Activated CD4-positive, alpha-beta memory T cell treated with anti-CD3 and anti-CD28 coated beads, Interleukin-2, amount 10 ng/mL, durations not matched to agents 7 days and 5 days (primary cell): ENCODE measurements around the gene MANSC1. TPM values are rescaled to one million over a fixed set of nuclear protein-coding genes. Genes with fewer than 3 reads are reported as not detected.
"Not testable (repeated sequence)": the region's sequence is repeated elsewhere in the genome, so short reads cannot be mapped to it uniquely, and the experiment has no call there.

ENCODE experiments used
- CTCF ChIA-PET: fragments of 350-600 bp; sonication (Branson Sonifier 250); formaldehyde crosslinking; loops from one replicate; lab custom pipeline; 2021; ENCODE audit warnings: antibody characterized with exemption, inconsistent platforms; lab: Charles Lee
- POLR2A ChIA-PET: fragments of 350-600 bp; sonication (Branson Sonifier 250); formaldehyde crosslinking; loops from one replicate; lab custom pipeline; 2021; ENCODE audit warnings: antibody characterized with exemption; lab: Charles Lee
- DNase-seq: peaks from one replicate; pipeline ENCODE4 v3.0.0-alpha.2; 2020
- H3K27ac Mint-ChIP-seq: one replicate; pipeline ENCODE4 v1.8.0; 2021; ENCODE audit warnings: mild to moderate bottlenecking, mixed read lengths
- H3K27me3 Mint-ChIP-seq: one replicate; pipeline ENCODE4 v1.8.0; 2021; ENCODE audit warnings: mixed read lengths
- H3K36me3 Mint-ChIP-seq: one replicate; pipeline ENCODE4 v1.8.0; 2021; ENCODE audit warnings: low read depth, mixed read lengths
- H3K4me1 Mint-ChIP-seq: one replicate; pipeline ENCODE4 v1.8.0; 2021; ENCODE audit warnings: mixed read lengths
- H3K4me3 Mint-ChIP-seq: one replicate; pipeline ENCODE4 v1.8.0; 2021; ENCODE audit warnings: mild to moderate bottlenecking, mixed read lengths
- H3K9me3 Mint-ChIP-seq: one replicate; pipeline ENCODE4 v1.8.0; 2021; ENCODE audit warnings: mixed read lengths
- total RNA-seq, 2 experiments: library from RNA; stranded (reverse); gene quantifications; one replicate each; pipeline ENCODE4 v1.2.3, GENCODE V29; 2021

The MANSC1 gene
- total RNA-seq, 2 experiments from 2014 or later = 0.10 to 0.15 TPM

DNA sequence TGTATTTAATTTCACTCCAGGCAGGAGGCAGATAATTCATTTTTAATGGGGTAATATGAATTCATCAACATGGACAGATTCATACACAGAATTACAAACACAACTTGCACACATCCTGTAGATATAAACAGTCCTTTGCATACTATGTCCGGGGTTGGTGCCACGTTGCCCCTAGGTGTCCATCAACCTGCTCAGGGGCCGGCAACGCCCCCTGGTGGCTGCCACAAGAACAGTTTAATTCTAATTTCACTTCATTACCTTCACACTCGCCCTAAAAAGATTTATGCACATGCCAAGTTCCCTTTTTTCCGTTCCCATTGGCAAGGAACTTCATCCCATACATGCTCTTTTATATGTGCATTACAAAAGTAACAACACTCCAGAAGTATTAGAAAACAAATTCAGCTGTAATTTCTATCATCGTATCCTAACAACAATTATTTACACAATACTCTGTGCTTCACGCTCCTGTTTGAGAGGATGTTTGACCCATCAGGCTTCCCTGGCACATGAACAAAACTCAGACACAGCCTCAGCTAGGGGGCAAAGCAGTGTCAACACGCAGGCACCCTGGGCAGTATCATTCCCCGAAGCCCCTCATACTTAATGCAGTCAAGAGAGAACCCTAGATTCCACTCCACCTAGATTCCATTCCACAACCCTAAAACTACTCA is 15.5 kb downstream of the MANSC1 start:
- POLR2A ChIA-PET = interaction anchor here (4.4 kb wide), 1 partner anchor 23 kb away, joined by 23 read pairs; the partner anchor contains the start of gene BORCS5
- H3K9me3 Mint-ChIP-seq = no peaks in the 10 kb centered on the region
- H3K27ac Mint-ChIP-seq = no peak overlapping the region
- H3K4me3 Mint-ChIP-seq = no peak overlapping the region
- H3K4me1 Mint-ChIP-seq = peaks cover 23% of the 10 kb centered on the region
- H3K27me3 Mint-ChIP-seq = peaks cover 13% of the 10 kb centered on the region
- DNase-seq = peak; percentile 65
- CTCF ChIA-PET = interaction anchor here (1.2 to 3.2 kb wide), 10 partner anchors 11 to 761 kb away, joined by 3 to 13 read pairs (median 6); partner anchors contain the start of gene BORCS5
- H3K36me3 Mint-ChIP-seq = no peaks in the 10 kb centered on the region

DNA sequence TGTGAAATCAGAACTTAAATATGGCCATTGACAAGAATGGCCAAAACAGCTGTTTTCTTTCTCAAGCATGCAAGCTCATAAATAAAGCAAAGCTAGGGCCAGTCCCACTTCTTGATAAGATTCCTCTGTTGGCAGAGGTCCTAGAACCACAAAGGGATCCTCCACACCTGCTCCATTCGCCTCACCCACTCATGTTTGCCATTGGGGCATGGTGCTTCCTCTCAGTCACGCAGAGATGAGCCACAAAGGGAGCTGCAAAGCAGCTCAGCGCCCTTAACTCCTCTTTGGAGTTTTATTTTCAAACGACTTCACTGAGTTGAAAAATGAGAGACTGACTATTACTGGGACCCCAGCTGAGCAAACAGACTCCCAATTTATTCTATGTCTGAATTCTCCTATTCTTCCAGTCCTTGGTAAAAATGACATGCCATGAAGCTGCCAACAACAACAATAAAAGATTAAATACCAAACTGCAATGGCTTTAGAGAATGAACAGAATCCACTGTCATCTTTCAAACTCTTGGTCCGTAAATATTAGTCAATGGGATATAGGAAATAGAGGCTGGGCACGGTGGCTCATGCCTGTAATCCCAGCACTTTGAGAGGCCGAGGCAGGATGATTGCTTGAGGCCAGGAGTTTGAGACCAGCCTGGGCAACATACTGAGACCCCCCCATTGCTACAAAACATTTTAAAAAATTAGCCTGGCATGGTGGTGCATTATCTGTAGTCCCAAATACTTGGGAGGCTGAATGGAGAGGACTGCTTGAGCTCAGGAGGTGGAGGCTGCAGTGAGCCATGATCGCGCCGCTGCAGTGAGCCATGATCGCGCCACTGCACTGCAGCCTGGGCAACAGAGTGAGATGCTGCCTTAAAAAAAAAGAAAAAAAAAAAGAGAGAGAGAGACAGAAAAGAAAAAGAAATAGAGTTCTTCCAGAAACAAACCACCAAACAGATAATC is 16.4 kb downstream of the MANSC1 start:
- POLR2A ChIA-PET = interaction anchor here (1.2 to 4.4 kb wide), 2 partner anchors 23 to 26 kb away, joined by 3 to 23 read pairs; partner anchors contain the start of gene BORCS5
- Mint-ChIP-seq H3K4me1 (peaks cover 21% of the 10 kb centered on the region), H3K27me3 (peaks cover 13% of the 10 kb centered on the region), H3K36me3 (no peaks in the 10 kb centered on the region), H3K27ac (no peak overlapping the region), H3K9me3 (no peaks in the 10 kb centered on the region), H3K4me3 (no peak overlapping the region)
- DNase-seq = no peak
- CTCF ChIA-PET = interaction anchor here (0.7 to 3.2 kb wide), 16 partner anchors 9 to 754 kb away, joined by 3 to 13 read pairs (median 4); partner anchors contain the start of genes BORCS5, LRP6 and MANSC1

DNA sequence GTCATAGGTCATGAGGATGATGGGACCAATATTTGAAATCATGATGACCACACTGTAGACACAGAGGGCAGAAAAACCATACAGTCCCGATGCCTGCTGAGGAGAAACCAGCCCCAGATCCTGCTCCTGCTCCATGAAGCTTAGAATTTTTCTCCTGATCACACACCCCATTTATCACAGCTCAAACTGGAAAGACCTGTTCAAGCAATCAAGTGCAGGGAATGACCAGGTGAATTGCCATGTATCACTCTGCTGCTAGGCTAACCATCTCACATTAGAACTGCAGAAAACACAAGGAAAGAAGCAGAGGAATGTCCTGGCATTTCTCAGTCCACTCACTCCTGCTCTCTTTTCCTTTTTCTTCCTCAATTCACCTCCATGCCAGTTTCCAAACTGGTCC is 18.1 kb downstream of the MANSC1 start:
- POLR2A ChIA-PET = interaction anchor here (0.6 kb wide), 1 partner anchor 36 kb away, joined by 3 read pairs; no protein-coding TSS in a partner anchor
- peaks cover 13% of the 10 kb centered on the region for H3K27me3 Mint-ChIP-seq
- H3K36me3 Mint-ChIP-seq = no peaks in the 10 kb centered on the region
- no peak overlapping the region for H3K27ac Mint-ChIP-seq
- H3K4me1 Mint-ChIP-seq = peaks cover 20% of the 10 kb centered on the region
- DNase-seq = no peak
- H3K9me3 Mint-ChIP-seq = no peaks in the 10 kb centered on the region
- CTCF ChIA-PET = interaction anchor here (3.2 kb wide), 1 partner anchor 249 kb away, joined by 13 read pairs; no protein-coding TSS in a partner anchor
- H3K4me3 Mint-ChIP-seq = no peak overlapping the region

DNA sequence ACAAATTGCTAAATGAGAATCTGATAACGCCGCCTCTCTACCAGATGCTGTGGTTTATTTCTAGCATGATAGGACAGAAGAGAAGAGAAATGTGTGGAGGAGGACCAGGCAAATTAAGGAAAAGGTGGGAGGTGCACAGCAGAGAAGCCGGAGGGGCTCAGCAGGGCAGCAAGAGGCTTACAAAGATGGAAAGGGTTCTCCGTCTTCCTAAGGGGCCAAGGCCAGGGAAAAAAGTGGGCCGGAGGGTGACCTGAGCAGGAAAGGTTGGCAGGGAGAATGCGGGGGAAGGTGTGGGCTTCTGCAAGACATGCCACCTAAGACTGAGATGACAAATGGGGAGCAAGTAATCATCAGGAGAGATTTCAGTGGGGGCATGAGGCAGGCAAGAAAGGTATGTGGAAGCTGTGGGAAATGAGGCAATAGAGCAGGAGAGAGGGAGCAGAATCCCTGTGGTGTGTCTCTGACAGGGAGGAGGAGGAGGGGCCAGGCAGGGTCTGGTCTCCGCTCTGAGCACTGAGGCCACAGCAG is 18.7 kb downstream of the MANSC1 start:
- Mint-ChIP-seq H3K27ac (no peak overlapping the region), H3K36me3 (no peaks in the 10 kb centered on the region), H3K27me3 (peaks cover 13% of the 10 kb centered on the region), H3K4me3 (no peak overlapping the region), H3K4me1 (peaks cover 20% of the 10 kb centered on the region), H3K9me3 (no peaks in the 10 kb centered on the region)
- no peak for DNase-seq
- ChIA-PET CTCF (interaction anchor here (1.3 kb wide), 1 partner anchor 211 kb away, joined by 3 read pairs; no protein-coding TSS in a partner anchor), POLR2A (interaction anchor here (0.6 kb wide), 1 partner anchor 35 kb away, joined by 3 read pairs; no protein-coding TSS in a partner anchor)

DNA sequence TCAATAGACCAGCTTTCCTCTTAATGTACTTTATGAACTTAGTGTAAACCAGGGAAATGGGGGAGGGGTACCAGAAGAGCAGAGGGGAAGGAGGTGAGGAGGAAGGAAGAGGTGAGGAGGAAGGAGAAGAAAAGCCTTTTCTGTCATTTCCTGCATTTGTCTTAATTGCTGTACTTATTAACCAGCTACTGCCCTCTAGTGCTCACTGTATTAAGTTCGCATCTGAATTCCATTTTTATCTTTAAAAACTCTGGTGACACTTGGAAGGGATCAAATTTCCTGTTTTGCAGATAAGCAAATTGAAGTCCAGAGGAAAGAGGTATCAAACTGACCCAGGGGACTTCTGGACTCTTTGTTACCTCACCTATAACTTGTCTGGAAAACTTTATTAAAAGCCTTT is 22.2 kb downstream of the MANSC1 start:
- no peaks in the 10 kb centered on the region for H3K9me3 Mint-ChIP-seq
- POLR2A ChIA-PET = no interaction called here
- H3K36me3 Mint-ChIP-seq = no peaks in the 10 kb centered on the region
- H3K4me3 Mint-ChIP-seq = no peak overlapping the region
- DNase-seq = no peak
- peaks cover 15% of the 10 kb centered on the region for H3K27me3 Mint-ChIP-seq
- CTCF ChIA-PET = interaction anchor here (0.6 to 6.7 kb wide), 24 partner anchors 8 to 773 kb away, joined by 3 to 53 read pairs (median 4); partner anchors contain the start of gene BORCS5
- H3K27ac Mint-ChIP-seq = no peak overlapping the region
- H3K4me1 Mint-ChIP-seq = peaks cover 5% of the 10 kb centered on the region

DNA sequence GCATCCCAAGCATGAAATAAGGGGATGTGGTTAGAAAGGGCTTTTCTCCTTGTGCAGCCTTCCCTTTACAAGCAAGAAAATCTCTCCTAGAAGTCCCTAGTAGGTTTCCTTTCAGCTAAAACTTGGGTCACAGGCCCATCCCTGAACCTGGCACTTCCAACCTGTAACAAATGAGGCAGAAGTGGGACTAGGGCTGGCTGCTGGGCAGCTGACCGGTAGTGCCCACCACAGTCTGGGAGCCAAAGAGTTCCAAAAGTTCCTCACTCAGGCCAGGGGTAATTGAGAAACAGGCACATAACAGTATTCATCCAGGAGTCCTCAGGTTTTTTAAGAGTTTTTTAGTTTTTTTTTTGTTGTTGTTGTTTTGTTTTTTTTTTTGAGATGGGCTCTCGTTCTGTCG is 23.8 kb downstream of the MANSC1 start:
- no peak for DNase-seq
- no peak overlapping the region for H3K27ac Mint-ChIP-seq

DNA sequence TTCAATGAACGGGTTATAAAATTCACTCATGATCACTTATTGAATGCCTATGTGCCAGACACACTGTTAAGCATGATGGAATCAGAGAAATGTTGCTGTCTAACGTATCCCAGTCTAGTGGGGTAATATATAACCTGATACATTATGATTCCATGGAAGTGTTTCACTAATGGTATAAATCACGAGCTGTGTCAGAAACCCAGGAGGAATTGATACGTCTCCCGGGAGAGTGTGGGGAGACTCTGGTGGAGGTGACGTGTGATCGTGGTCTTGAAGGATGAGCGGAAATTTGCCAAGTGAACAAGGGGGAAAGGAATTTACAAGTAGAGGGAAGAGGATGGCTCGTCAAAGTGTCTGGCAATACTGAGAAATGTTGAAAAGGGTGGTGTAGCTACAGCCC is 26.5 kb downstream of the MANSC1 start:
- peaks cover 7% of the 10 kb centered on the region for H3K27me3 Mint-ChIP-seq
- no peak for DNase-seq
- no peak overlapping the region for H3K4me3 Mint-ChIP-seq
- peaks cover 5% of the 10 kb centered on the region for H3K4me1 Mint-ChIP-seq
- H3K9me3 Mint-ChIP-seq = no peaks in the 10 kb centered on the region
- H3K36me3 Mint-ChIP-seq = no peaks in the 10 kb centered on the region
- no peak overlapping the region for H3K27ac Mint-ChIP-seq
- CTCF ChIA-PET = no interaction called here
- POLR2A ChIA-PET = no interaction called here

More for the DNA sequence above, 23.8 kb downstream of the MANSC1 start:
- no peaks in the 10 kb centered on the region for H3K36me3 Mint-ChIP-seq
- ChIA-PET POLR2A (interaction anchor here (1.4 kb wide), 1 partner anchor 255 kb away, joined by 3 read pairs; no protein-coding TSS in a partner anchor), CTCF (interaction anchor here (4.7 to 6.7 kb wide), 2 partner anchors 245 to 291 kb away, joined by 25 to 53 read pairs; no protein-coding TSS in a partner anchor)
- peaks cover 5% of the 10 kb centered on the region for H3K4me1 Mint-ChIP-seq
- no peaks in the 10 kb centered on the region for H3K9me3 Mint-ChIP-seq
- no peak overlapping the region for H3K4me3 Mint-ChIP-seq
- H3K27me3 Mint-ChIP-seq = peaks cover 10% of the 10 kb centered on the region

DNA sequence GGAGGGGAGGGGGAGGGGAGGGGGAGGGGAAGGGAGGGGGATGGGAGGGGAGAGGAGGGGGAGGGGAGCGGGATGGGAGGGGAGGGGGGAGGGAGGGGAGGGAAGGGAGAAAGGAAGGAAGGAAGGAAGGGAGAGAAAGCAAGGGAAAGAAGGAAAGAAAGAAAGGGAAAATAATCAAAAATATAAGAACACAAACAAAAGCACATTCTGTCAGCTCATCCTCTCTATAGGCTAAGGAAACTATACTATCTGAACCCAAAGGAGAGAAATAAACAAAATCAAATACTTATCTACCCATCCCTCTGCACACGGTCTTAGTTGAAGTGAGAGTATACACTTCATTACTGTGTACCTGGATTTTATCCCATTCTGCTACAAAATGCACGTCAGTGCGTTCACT is 26.9 kb downstream of the MANSC1 start:
- CTCF ChIA-PET = no interaction called here
- Mint-ChIP-seq H3K27me3 (peaks cover 7% of the 10 kb centered on the region), H3K36me3 (no peaks in the 10 kb centered on the region), H3K4me3 (no peak overlapping the region), H3K9me3 (no peaks in the 10 kb centered on the region), H3K27ac (no peak overlapping the region), H3K4me1 (peaks cover 5% of the 10 kb centered on the region)
- POLR2A ChIA-PET = no interaction called here
- DNase-seq = no peak

DNA sequence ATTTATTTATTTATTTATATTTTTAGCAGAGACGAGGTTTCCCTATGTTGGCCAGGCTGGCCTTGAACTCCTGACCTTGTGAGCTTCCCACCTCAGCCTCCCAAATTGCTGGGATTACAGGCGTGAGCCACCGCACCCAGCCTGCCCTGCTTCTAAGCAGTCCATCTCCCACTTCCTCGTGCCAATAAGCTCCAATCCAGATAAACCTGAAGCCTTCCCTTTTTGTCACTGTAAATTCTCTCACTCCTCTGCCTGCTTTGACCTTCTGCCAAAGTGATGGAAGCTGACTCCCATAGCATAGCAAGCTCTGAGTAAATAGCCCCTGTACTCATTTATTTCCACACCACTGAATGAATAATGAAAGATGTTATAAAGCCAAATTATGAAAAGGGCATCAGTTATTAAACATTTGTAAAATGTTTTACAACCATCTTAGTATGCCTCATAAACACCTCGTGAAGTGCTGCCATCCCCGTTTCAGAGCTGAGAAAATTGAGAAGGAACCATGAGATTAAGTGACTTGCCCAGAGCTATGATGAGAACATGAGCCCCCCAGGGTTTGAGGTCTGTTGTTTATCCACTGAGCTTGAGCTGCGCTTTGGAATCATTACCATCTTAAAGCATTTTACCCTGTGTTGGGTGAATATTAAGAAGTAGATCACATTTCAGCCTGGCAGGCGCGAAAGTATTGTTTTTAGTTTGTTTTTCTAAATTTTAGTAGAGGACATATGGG is 30.4 kb downstream of the MANSC1 start:
- H3K27ac Mint-ChIP-seq = no peak overlapping the region
- DNase-seq = no peak
- H3K9me3 Mint-ChIP-seq = no peaks in the 10 kb centered on the region
- ChIA-PET CTCF (interaction anchor here (1.1 kb wide), 1 partner anchor 9 kb away, joined by 7 read pairs; no protein-coding TSS in a partner anchor), POLR2A (interaction anchor here (0.8 kb wide), 1 partner anchor 23 kb away, joined by 3 read pairs; no protein-coding TSS in a partner anchor)
- peaks cover 7% of the 10 kb centered on the region for H3K27me3 Mint-ChIP-seq
- no peaks in the 10 kb centered on the region for H3K4me1 Mint-ChIP-seq
- no peak overlapping the region for H3K4me3 Mint-ChIP-seq
- H3K36me3 Mint-ChIP-seq = no peaks in the 10 kb centered on the region

DNA sequence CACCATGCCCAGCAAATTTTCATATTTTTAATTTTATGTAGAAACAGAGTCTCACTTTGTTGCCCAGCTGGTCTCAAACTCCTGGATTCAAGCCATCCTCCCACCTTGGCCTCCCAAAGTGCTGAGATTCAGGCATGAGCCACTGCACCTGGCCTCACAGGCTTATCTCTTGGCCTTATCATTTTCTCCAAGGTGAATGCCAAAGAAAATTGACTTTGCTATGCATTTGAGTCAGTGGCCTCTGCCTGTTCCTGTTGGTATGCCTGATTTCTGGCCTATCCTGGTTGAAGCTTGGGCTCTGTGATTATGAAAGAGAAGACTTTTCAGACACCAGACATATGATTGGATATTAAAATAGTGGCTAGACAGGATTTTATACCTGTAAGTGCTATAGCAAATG is 34.2 kb downstream of the MANSC1 start:
- ChIA-PET CTCF (interaction anchor here (0.8 to 1.1 kb wide), 2 partner anchors 12 to 32 kb away, joined by 3 to 5 read pairs; no protein-coding TSS in a partner anchor), POLR2A (no interaction called here)
- Mint-ChIP-seq H3K27ac (no peak overlapping the region), H3K4me1 (no peaks in the 10 kb centered on the region), H3K4me3 (no peak overlapping the region), H3K36me3 (no peaks in the 10 kb centered on the region), H3K27me3 (peaks cover 7% of the 10 kb centered on the region), H3K9me3 (no peaks in the 10 kb centered on the region)
- no peak for DNase-seq

DNA sequence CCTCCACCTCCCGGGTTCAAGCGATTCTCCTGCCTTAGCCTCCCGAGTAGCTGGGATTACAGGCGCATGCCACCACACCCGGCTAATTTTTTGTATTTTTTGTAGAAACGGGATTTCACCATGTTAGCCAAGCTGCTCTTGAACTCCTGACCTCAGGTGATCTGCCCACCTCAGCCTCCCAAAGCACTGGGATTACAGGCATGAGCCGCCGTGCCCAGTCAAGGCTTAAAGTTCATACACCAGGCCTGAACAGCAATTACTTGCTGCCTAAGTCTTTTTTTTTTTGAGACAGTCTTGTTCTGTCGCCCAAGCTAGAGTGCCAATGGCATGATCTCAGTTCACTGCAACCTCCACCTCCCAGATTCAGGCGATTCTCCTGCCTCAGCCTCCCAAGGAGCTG is 39.3 kb downstream of the MANSC1 start:
- CTCF ChIA-PET, H3K4me1 Mint-ChIP-seq, H3K27me3 Mint-ChIP-seq, H3K4me3 Mint-ChIP-seq, H3K9me3 Mint-ChIP-seq, H3K27ac Mint-ChIP-seq, H3K36me3 Mint-ChIP-seq, DNase-seq, POLR2A ChIA-PET: not testable (repeated sequence)
